Effector memory CD8-positive, alpha-beta T cell (primary cell): ENCODE data around the gene MCFD2.

Experiments used
- ATAC-seq: fragments of 150-1000 bp; cut with Tn5 transposase; replicated peaks from 2 replicates; pipeline ENCODE4 v1.10.0; 2021; ENCODE audit warnings: mild to moderate bottlenecking, moderate library complexity
- DNase-seq, 3 experiments: peaks; one replicate each; pipeline ENCODE4 v3.0.0; 2021
- H3K27ac Mint-ChIP-seq, 2 donors: one replicate each; pipeline ENCODE4 v1.8.0; 2022; ENCODE audit warnings: mild to moderate bottlenecking in 2 of 2, mixed read lengths in 2 of 2, moderate library complexity in 2 of 2
- H3K27me3 Mint-ChIP-seq, 2 donors: one replicate each; pipeline ENCODE4 v1.8.0; 2022; ENCODE audit warnings: mixed read lengths in 2 of 2
- H3K36me3 Mint-ChIP-seq: one replicate; pipeline ENCODE4 v1.8.0; 2022; ENCODE audit warnings: mild to moderate bottlenecking, moderate library complexity, mixed read lengths; ENCODE audit not compliant: insufficient read depth
- H3K4me1 Mint-ChIP-seq, 2 donors: one replicate each; pipeline ENCODE4 v1.8.0; 2022; ENCODE audit warnings: low read depth in 2 of 2, mixed read lengths in 2 of 2
- H3K4me3 Mint-ChIP-seq, 2 donors: one replicate each; pipeline ENCODE4 v1.8.0; 2022; ENCODE audit warnings: mild to moderate bottlenecking in 2 of 2, mixed read lengths in 2 of 2, moderate library complexity in 2 of 2
- H3K9me3 Mint-ChIP-seq, 2 donors: one replicate each; pipeline ENCODE4 v1.8.0; 2022; ENCODE audit warnings: mixed read lengths in 2 of 2

Gene MCFD2

DNA sequence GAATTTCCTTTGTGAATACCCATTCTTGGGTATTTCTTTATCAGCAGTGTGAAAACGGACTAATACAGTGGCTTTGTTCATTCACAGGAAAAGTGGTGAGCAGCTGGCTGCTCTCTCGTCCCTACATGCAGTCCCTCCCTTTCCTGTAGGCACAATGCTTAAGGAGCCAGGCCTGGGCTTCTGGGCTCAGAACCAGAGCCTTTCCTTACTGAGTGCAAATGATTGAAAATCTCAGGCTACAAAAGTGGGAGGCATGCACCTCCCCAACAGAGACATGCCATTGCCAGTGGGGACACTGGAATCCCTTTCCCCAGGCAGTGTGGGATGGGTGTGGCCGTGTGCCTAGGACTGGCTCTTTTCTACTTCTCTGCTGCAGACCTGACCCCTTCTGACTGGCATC lies 61.3 kb downstream of the MCFD2 start:
- DNase-seq (no peak), ATAC-seq (no peak)
- H3K9me3 Mint-ChIP-seq, result no peaks in the 10 kb centered on the region
- no peaks in the 10 kb centered on the region for H3K4me1 Mint-ChIP-seq
- no peaks in the 10 kb centered on the region for H3K36me3 Mint-ChIP-seq
- peaks cover under 1 to 32% of the 10 kb centered on the region in 2 donors for H3K27me3 Mint-ChIP-seq
- H3K27ac Mint-ChIP-seq, result no peak overlapping the region
- no peak overlapping the region for H3K4me3 Mint-ChIP-seq

GRCh38 chr2:46852598-46852997 lies 63.0 kb downstream of the MCFD2 start:
- H3K36me3 Mint-ChIP-seq, result no peaks in the 10 kb centered on the region
- no peaks in the 10 kb centered on the region for H3K9me3 Mint-ChIP-seq
- no peaks in the 10 kb centered on the region for H3K4me1 Mint-ChIP-seq
- DNase-seq (no peak), ATAC-seq (no peak)
- H3K27ac Mint-ChIP-seq, result no peak overlapping the region
- no peak overlapping the region for H3K4me3 Mint-ChIP-seq
- peaks cover 14 to 41% of the 10 kb centered on the region in 2 donors for H3K27me3 Mint-ChIP-seq

GRCh38 chr2:46852124-46852523 lies 63.5 kb downstream of the MCFD2 start:
- Mint-ChIP-seq H3K4me1 (no peaks in the 10 kb centered on the region), H3K27me3 (peaks cover 14 to 44% of the 10 kb centered on the region in 2 donors), H3K9me3 (no peaks in the 10 kb centered on the region), H3K36me3 (no peaks in the 10 kb centered on the region), H3K4me3 (no peak overlapping the region), H3K27ac (no peak overlapping the region)
- DNase-seq (no peak), ATAC-seq (no peak)
